OCI-LY7 (cell line): ENCODE measurements around the gene DLX5. TPM values are rescaled to one million over a fixed set of nuclear protein-coding genes. Genes with fewer than 3 reads are reported as not detected.

Experiments used
- BruUV-seq: library from RNA; stranded (reverse); fragments of 400-500 nt; replicated peaks from 2 replicates; lab custom pipeline; 2021; lab: Mats Ljungman, UMichigan
- CTCF ChIA-PET: fragments of 300-600 bp; sonication (Branson Sonifier 250); formaldehyde crosslinking; loops from one replicate; lab custom pipeline; 2022; ENCODE audit warnings: antibody characterized with exemption; ENCODE audit not compliant: unreplicated experiment; lab: Charles Lee
- POLR2A ChIA-PET: fragments of 300-600 bp; sonication (Branson Sonifier 250); formaldehyde crosslinking; loops from one replicate; lab custom pipeline; 2022; ENCODE audit warnings: antibody characterized with exemption; lab: Charles Lee
- DNase-seq: peaks from one replicate; pipeline ENCODE4 v3.0.0-alpha.2; 2015; ENCODE audit warnings: low spot score
- H2AFZ ChIP-seq: fragments of 200-600 bp; sonication (generic), shearing (Covaris generic); 2 replicates; pipeline ENCODE4 v1.6.1; 2014; ENCODE audit warnings: mild to moderate bottlenecking, antibody characterized with exemption, low read length, moderate library complexity
- H3K27ac ChIP-seq: fragments of 200-600 bp; sonication (generic); 2 replicates; pipeline ENCODE4 v1.5.1; 2014; ENCODE audit warnings: mixed run types, low read depth, mild to moderate bottlenecking, moderate library complexity, low read length, inconsistent platforms; ENCODE audit not compliant: poor library complexity, severe bottlenecking
- H3K36me3 ChIP-seq: fragments of 200-600 bp; sonication (generic); 2 replicates; pipeline ENCODE4 v1.6.1; 2014; ENCODE audit warnings: mild to moderate bottlenecking, antibody characterized with exemption, low read length, moderate library complexity, mixed read lengths; ENCODE audit not compliant: insufficient read depth
- H3K4me1 ChIP-seq: fragments of 200-600 bp; sonication (generic); 2 replicates; pipeline ENCODE4 v1.5.1; 2014; ENCODE audit warnings: mild to moderate bottlenecking, low read length; ENCODE audit not compliant: insufficient read depth, poor library complexity, severe bottlenecking
- H3K4me2 ChIP-seq: fragments of 200-600 bp; sonication (generic); 2 replicates; pipeline ENCODE4 v1.6.1; 2014; ENCODE audit warnings: mild to moderate bottlenecking, low read length
- H3K4me3 ChIP-seq: fragments of 200-600 bp; sonication (generic); 2 replicates; pipeline ENCODE4 v1.5.1; 2014; ENCODE audit warnings: mild to moderate bottlenecking, low read depth, low read length; ENCODE audit not compliant: poor library complexity, severe bottlenecking
- H3K79me2 ChIP-seq: fragments of 200-600 bp; sonication (generic); 2 replicates; pipeline ENCODE4 v1.6.1; 2016; ENCODE audit warnings: low read depth, mild to moderate bottlenecking, low read length, moderate library complexity, mixed read lengths; ENCODE audit not compliant: insufficient read depth
- H3K9me2 ChIP-seq: fragments of 200-600 bp; sonication (generic); 2 replicates; pipeline ENCODE4 v1.6.1; 2016; ENCODE audit warnings: mild to moderate bottlenecking, low read length, mixed read lengths; ENCODE audit not compliant: insufficient read depth
- H3K9me3 ChIP-seq: fragments of 200-600 bp; sonication (generic); 2 replicates; pipeline ENCODE4 v1.6.1; 2014; ENCODE audit warnings: mild to moderate bottlenecking, mixed run types, low read length, mixed read lengths
- H4K20me1 ChIP-seq: fragments of 200-600 bp; sonication (generic); 2 replicates; pipeline ENCODE4 v1.6.1; 2014; ENCODE audit warnings: mild to moderate bottlenecking, antibody characterized with exemption, low read length, moderate library complexity, mixed read lengths; ENCODE audit not compliant: insufficient read depth
- EZH2phosphoT487 ChIP-seq: fragments of 200-600 bp; sonication (generic); IDR thresholded peaks from 2 replicates; pipeline ENCODE4 v1.6.1; 2018; ENCODE audit warnings: low read depth, borderline replicate concordance, mild to moderate bottlenecking, mixed run types, antibody characterized with exemption, low read length, moderate library complexity, mixed read lengths
- intact Hi-C: fragments of 100-400 bp; cut with micrococcal nuclease; formaldehyde crosslinking; loops from one replicate; pipeline ENCODE4 v1.10.0; 2022; ENCODE audit not compliant: unreplicated experiment
- total RNA-seq, 2 experiments: library from RNA; depleted of rRNA in 1 of 2; stranded (reverse); fragments of >200 nt in 1 of 2; shearing (Covaris generic) in 1 of 2; gene quantifications; 2 replicates each; pipeline ENCODE4 v1.2.3, GENCODE V29; 2014 to 2022
- TF ChIP-seq, protein P1 (sequence below): fragments of 200-600 bp; sonication (generic); conservative IDR thresholded peaks from 2 replicates; pipeline ENCODE4 v1.5.1; 2014; ENCODE audit warnings: mild to moderate bottlenecking, antibody characterized with exemption, low read length, moderate library complexity, mixed read lengths

The DLX5 gene
- total RNA-seq, 2 experiments from 2014 or later, result not detected

DNA sequence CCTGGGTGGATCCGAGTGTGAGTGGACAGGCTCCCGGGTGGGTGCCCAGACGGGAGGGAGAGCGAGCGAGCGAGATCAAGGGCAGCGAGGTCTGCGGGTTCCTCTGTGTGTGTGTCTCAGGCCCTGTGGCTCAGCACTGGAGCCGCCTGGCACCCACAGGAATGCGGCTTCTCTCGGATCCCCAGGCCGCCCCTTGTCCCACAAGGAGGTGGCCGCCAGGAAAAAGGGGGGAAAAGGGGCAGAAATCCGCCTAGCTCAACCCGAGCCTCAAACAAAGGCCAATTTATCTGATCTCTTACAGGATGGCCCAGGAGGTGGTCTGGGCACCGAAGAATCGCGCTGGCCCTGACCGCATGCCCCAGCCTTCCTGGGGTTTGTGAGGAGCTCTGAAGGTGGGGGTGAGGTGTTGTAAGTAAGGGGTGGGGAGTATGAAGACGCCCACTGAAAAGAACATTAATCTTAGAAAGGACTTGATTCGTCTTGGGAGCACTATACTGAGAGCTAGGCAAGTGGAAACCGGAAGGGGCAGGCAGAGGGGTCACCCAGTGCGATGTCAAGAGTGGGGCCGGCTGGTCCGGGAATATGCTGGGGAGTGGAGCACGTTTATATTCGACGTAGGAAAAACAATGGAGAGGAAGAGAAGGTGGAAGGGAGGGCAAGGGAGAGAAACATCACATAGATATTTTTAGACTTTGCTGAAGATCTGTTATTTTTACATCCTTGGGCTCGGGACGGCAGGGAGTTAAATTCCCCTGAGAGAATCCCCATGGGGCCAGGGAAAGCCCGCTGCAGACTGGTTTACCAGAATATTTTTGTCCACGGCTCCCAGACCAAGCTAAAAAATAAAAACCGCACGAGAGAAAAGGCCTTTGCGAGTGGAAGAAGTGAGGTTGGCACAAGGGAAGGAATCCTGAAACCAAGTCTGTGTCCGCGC is 7.2 kb downstream of the DLX5 start:
- no peaks in the 10 kb centered on the region for H3K79me2 ChIP-seq
- H3K9me2 ChIP-seq, result no peaks in the 10 kb centered on the region
- no peak for DNase-seq
- no peaks in the 10 kb centered on the region for H3K4me1 ChIP-seq
- intact Hi-C loops, result no loop called here
- H3K9me3 ChIP-seq, result no peaks in the 10 kb centered on the region
- H3K36me3 ChIP-seq, result no peaks in the 10 kb centered on the region
- H4K20me1 ChIP-seq, result no peaks in the 10 kb centered on the region
- BruUV-seq, result no TSS peak
- no peak overlapping the region for H3K4me3 ChIP-seq
- no peak overlapping the region for H3K4me2 ChIP-seq
- no peak overlapping the region for H2AFZ ChIP-seq
- H3K27ac ChIP-seq, result no peak overlapping the region
- ChIA-PET POLR2A (interaction anchor here (0.6 kb wide), 1 partner anchor 1210 kb away, joined by 3 read pairs; no protein-coding TSS in a partner anchor), CTCF (no interaction called here)
- TF ChIP-seq EZH2phosphoT487, result no peak
- TF ChIP-seq, protein P1, sequence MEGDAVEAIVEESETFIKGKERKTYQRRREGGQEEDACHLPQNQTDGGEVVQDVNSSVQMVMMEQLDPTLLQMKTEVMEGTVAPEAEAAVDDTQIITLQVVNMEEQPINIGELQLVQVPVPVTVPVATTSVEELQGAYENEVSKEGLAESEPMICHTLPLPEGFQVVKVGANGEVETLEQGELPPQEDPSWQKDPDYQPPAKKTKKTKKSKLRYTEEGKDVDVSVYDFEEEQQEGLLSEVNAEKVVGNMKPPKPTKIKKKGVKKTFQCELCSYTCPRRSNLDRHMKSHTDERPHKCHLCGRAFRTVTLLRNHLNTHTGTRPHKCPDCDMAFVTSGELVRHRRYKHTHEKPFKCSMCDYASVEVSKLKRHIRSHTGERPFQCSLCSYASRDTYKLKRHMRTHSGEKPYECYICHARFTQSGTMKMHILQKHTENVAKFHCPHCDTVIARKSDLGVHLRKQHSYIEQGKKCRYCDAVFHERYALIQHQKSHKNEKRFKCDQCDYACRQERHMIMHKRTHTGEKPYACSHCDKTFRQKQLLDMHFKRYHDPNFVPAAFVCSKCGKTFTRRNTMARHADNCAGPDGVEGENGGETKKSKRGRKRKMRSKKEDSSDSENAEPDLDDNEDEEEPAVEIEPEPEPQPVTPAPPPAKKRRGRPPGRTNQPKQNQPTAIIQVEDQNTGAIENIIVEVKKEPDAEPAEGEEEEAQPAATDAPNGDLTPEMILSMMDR, result no peak

DNA sequence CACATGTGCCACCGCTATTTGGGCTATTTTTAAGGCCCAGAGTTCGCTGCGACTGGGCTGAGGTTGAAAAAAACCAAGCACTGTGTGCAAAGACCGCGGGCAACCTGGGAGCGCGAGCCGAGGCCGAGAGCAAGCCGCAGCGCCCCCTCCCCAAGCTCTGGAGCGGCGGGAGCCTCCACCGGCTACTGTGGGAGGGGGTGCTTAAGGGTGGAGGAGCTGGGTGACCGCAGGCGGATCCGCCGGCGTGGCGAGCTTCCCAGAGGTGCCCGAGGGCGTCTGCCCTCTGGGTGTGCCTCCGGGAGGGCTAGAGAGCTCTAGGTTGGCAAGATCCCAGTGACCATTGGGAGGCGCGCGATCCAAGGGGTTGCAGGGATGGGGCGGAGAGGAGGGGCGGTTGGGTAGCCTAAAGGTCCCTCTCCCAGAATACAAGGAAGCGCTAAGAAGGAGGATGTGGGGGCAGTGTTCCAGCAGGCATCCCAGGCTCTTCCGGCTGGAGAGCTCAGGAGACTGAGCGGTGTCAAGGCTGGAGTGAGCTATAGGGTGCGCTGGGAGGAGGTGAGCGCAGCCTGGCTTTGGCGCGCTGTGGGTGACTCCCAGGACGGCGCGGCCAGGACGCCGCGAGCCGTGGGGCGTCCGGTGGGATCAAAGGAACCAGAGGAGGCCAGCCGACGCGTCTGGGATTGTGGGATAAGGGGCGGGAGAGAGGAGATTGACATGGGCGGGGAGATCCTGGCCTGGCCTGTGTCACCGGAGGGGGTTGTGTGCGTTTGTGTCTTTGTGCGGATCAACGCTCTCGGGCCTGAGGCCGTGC is 8.0 kb downstream of the DLX5 start:
- no TSS peak for BruUV-seq
- H3K4me2 ChIP-seq, result no peak overlapping the region
- no peaks in the 10 kb centered on the region for H3K9me2 ChIP-seq
- no peaks in the 10 kb centered on the region for H3K36me3 ChIP-seq
- POLR2A ChIA-PET, result no interaction called here
- H3K4me1 ChIP-seq, result no peaks in the 10 kb centered on the region
- no peaks in the 10 kb centered on the region for H3K79me2 ChIP-seq
- CTCF ChIA-PET, result no interaction called here
- no peak overlapping the region for H2AFZ ChIP-seq
- DNase-seq, result no peak
- intact Hi-C loops, result no loop called here
- H4K20me1 ChIP-seq, result no peaks in the 10 kb centered on the region
- H3K27ac ChIP-seq, result no peak overlapping the region
- TF ChIP-seq, protein P1, result no peak
- TF ChIP-seq EZH2phosphoT487, result no peak
- no peak overlapping the region for H3K4me3 ChIP-seq
- no peaks in the 10 kb centered on the region for H3K9me3 ChIP-seq
